Measurements from ENCODE around the gene MRPL3. TPM values are rescaled to one million over a fixed set of nuclear protein-coding genes. Genes with fewer than 3 reads are reported as not detected.

MRPL3 gene
- total and polyA plus RNA-seq, 2 donors (not counting 3 experiments of a cell fraction or from before 2014, with no cell fraction given) = 49.6 to 68.2 TPM

DNA sequence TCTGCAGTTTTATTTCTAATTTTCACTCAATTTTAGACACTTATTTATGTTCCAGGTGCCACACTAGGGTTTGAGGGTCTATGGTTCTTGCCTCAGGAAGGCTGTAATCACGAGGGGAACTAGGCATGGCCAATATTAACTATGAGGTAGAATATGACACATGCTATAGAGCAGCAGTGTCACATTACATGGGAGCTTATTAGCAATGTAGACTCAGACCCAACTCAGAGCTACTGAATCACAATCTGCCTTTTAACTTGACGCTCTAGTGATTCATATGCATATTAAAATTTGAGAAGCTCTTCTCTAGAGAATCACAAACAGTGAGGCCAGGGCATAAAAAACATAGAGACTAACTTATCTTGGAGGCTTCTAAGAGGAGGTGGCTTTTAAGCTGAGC is 32.8 kb upstream of the MRPL3 start:
- CTCF ChIA-PET = interaction anchor here (1.2 to 1.7 kb wide), 2 partner anchors 9 to 15 kb away, joined by 3 to 6 read pairs; no protein-coding TSS in a partner anchor
- Histone ChIP-seq H3K79me2 (ENCODE audit: control insufficient read depth, insufficient read depth, low read length) (no peaks in the 10 kb centered on the region), H3K9ac (replicated peaks; ENCODE audit: extremely low read depth, insufficient read depth, low read length) (no peak overlapping the region), H4K20me1 (replicated peaks; ENCODE audit: control insufficient read depth, extremely low read depth, insufficient read depth, low read length) (no peaks in the 10 kb centered on the region), H2AFZ (ENCODE audit: low read depth, low read length) (no peak overlapping the region), H3K9me3 (replicated peaks; ENCODE audit: control insufficient read depth, insufficient read depth, low read length) (no peaks in the 10 kb centered on the region), H3K4me1 (ENCODE audit: control insufficient read depth, extremely low read depth, insufficient read depth, low read length) (no peaks in the 10 kb centered on the region), H3K27ac (ENCODE audit: insufficient read depth, low read depth, low read length) (no peak overlapping the region), H3K27me3 (ENCODE audit: control insufficient read depth in 2 of 2, insufficient read depth in 2 of 2, low read length in 2 of 2) (peaks cover 2 to 5% of the 10 kb centered on the region in 2 experiments), H3K36me3 (ENCODE audit: control insufficient read depth in 2 of 2, extremely low read depth in 1 of 2, insufficient read depth in 2 of 2, low read length in 2 of 2) (no peaks in the 10 kb centered on the region), H3K9me1 (replicated peaks; ENCODE audit: control insufficient read depth, extremely low read depth, insufficient read depth, low read length) (no peaks in the 10 kb centered on the region), H3K4me3 (replicated peaks in 1 of 3; ENCODE audit: insufficient read depth in 1 of 3, low read depth in 1 of 3, low read length in 3 of 3) (no peak overlapping the region), H3K4me2 (ENCODE audit: insufficient read depth, low read length) (no peak overlapping the region)
- no TSS peak for BruUV-seq (replicated peaks)
- POLR2A ChIA-PET = no interaction called here
- TF ChIP-seq, protein P1, sequence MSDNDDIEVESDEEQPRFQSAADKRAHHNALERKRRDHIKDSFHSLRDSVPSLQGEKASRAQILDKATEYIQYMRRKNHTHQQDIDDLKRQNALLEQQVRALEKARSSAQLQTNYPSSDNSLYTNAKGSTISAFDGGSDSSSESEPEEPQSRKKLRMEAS (IDR thresholded peaks at IDR 0.05; ENCODE audit: insufficient read depth, insufficient read length) = no peak
- no peak for TF ChIP-seq EZH2 (IDR thresholded peaks at IDR 0.05; ENCODE audit: borderline replicate concordance, low read depth, low read length, severe bottlenecking)
- no peak for TF ChIP-seq POLR2A (IDR thresholded peaks at IDR 0.05; ENCODE audit: low read depth, low read length)
- no peak for TF ChIP-seq POLR2AphosphoS5 (IDR thresholded peaks at IDR 0.05; ENCODE audit: insufficient read depth, low read depth, low read length)
- TF ChIP-seq, protein P2, sequence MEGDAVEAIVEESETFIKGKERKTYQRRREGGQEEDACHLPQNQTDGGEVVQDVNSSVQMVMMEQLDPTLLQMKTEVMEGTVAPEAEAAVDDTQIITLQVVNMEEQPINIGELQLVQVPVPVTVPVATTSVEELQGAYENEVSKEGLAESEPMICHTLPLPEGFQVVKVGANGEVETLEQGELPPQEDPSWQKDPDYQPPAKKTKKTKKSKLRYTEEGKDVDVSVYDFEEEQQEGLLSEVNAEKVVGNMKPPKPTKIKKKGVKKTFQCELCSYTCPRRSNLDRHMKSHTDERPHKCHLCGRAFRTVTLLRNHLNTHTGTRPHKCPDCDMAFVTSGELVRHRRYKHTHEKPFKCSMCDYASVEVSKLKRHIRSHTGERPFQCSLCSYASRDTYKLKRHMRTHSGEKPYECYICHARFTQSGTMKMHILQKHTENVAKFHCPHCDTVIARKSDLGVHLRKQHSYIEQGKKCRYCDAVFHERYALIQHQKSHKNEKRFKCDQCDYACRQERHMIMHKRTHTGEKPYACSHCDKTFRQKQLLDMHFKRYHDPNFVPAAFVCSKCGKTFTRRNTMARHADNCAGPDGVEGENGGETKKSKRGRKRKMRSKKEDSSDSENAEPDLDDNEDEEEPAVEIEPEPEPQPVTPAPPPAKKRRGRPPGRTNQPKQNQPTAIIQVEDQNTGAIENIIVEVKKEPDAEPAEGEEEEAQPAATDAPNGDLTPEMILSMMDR (IDR thresholded peaks at IDR 0.05; ENCODE audit: extremely low read depth in 1 of 2, insufficient read depth in 1 of 2, low read depth in 1 of 2, low read length in 2 of 2) = no peak
- no peak for TF ChIP-seq MYC (IDR thresholded peaks at IDR 0.05; ENCODE audit: low read depth, low read length)
- no peak for TF ChIP-seq JUN (IDR thresholded peaks at IDR 0.05; ENCODE audit: borderline replicate concordance, insufficient read depth, insufficient read length, low read depth)
- no peak for TF ChIP-seq FOS (IDR thresholded peaks at IDR 0.05; ENCODE audit: borderline replicate concordance, insufficient read depth, low read length)
- TF ChIP-seq GATA2 (IDR thresholded peaks at IDR 0.05; ENCODE audit: insufficient read depth, insufficient read length, low read depth, low read length) = no peak
- dilution Hi-C loops (cut with MboI; ENCODE audit: extremely low pct_ligation_motif_present, low sequenced_read_pairs) = no loop called here
- intact Hi-C loops (cut with micrococcal nuclease) = no loop called here
- DNase-seq (ENCODE audit: low read depth, low spot score) = no peak
- FAIRE-seq = no peak
